IMR-90 (cell line): Measurements from ENCODE around the gene NAV2. TPM values are rescaled to one million over a fixed set of nuclear protein-coding genes. Genes with fewer than 3 reads are reported as not detected.

Experiments
- ATAC-seq: fragments of 200-7000 bp; cut with Tn5 transposase; 2 replicates; pipeline ENCODE4 v1.9.1; 2020; ENCODE audit warnings: low read depth, mild to moderate bottlenecking, moderate library complexity
- BruUV-seq: library from RNA; stranded (reverse); fragments of 400-500 nt; replicated peaks from 2 replicates; lab custom pipeline; 2021; lab: Mats Ljungman, UMichigan
- CTCF ChIA-PET: fragments of 300-600 bp; formaldehyde crosslinking; extraction: SDS; loops from one replicate; lab custom pipeline; 2021; ENCODE audit warnings: antibody characterized with exemption; lab: Yijun Ruan, JAX
- POLR2A ChIA-PET: fragments of 300-600 bp; sonication (Branson Sonifier 250); formaldehyde crosslinking; loops from one replicate; lab custom pipeline; 2022; ENCODE audit warnings: antibody characterized with exemption; ENCODE audit not compliant: unreplicated experiment; lab: Charles Lee
- DNase-seq: peaks from one replicate; pipeline ENCODE4 v3.0.0; 2013
- H2AFZ ChIP-seq: replicated peaks from 2 replicates; pipeline ENCODE3; 2013; ENCODE audit warnings: low read length, mild to moderate bottlenecking; ENCODE audit not compliant: poor library complexity
- H2AK5ac ChIP-seq: 2 replicates; pipeline ENCODE4 v1.6.1; 2013; ENCODE audit warnings: low read depth, low read length, inconsistent platforms
- H2AK9ac ChIP-seq: replicated peaks from 2 replicates; pipeline ENCODE3; 2013; ENCODE audit warnings: mild to moderate bottlenecking, low read depth, low read length, moderate library complexity; ENCODE audit not compliant: poor library complexity
- H2BK120ac ChIP-seq: 2 replicates; pipeline ENCODE4 v1.6.1; 2013; ENCODE audit warnings: low read depth, low read length, inconsistent platforms
- H2BK15ac ChIP-seq: 3 replicates; pipeline ENCODE4 v1.6.1; 2013; ENCODE audit warnings: low read depth, low read length, inconsistent platforms
- H2BK20ac ChIP-seq: 2 replicates; pipeline ENCODE4 v1.6.1; 2013; ENCODE audit warnings: low read depth, mild to moderate bottlenecking, inconsistent platforms, low read length, moderate library complexity
- H2BK5ac ChIP-seq: 2 replicates; pipeline ENCODE4 v1.6.1; 2013; ENCODE audit warnings: mild to moderate bottlenecking, low read depth, low read length, inconsistent platforms; ENCODE audit not compliant: poor library complexity, severe bottlenecking
- H3K14ac ChIP-seq: replicated peaks from 2 replicates; pipeline ENCODE4 v1.6.1; 2013; ENCODE audit warnings: low read depth, low read length, inconsistent platforms
- H3K18ac ChIP-seq: 2 replicates; pipeline ENCODE4 v1.6.1; 2013; ENCODE audit warnings: low read depth, low read length, control low read depth
- H3K23ac ChIP-seq: 2 replicates; pipeline ENCODE4 v1.6.1; 2013; ENCODE audit warnings: low read depth, low read length, inconsistent platforms
- H3K27ac ChIP-seq: 2 replicates; pipeline ENCODE4 v1.5.1; 2013; ENCODE audit warnings: mild to moderate bottlenecking, control low read depth, low read length; ENCODE audit not compliant: insufficient read depth
- H3K27me3 ChIP-seq: 2 replicates; pipeline ENCODE4 v1.6.1; 2013; ENCODE audit warnings: low read length; ENCODE audit not compliant: control insufficient read depth, insufficient read depth
- H3K36me3 ChIP-seq: 2 replicates; pipeline ENCODE4 v1.6.1; 2013; ENCODE audit warnings: low read length, mixed read lengths; ENCODE audit not compliant: control insufficient read depth, insufficient read depth
- H3K4ac ChIP-seq: 2 replicates; pipeline ENCODE4 v1.6.1; 2013; ENCODE audit warnings: low read depth, low read length, inconsistent platforms
- H3K4me1 ChIP-seq: 2 replicates; pipeline ENCODE4 v1.6.1; 2013; ENCODE audit warnings: low read length, mixed read lengths; ENCODE audit not compliant: control insufficient read depth, insufficient read depth
- H3K4me2 ChIP-seq: 2 replicates; pipeline ENCODE4 v1.6.1; 2013; ENCODE audit warnings: low read depth, mild to moderate bottlenecking, control low read depth, low read length, moderate library complexity
- H3K4me3 ChIP-seq: 2 replicates; pipeline ENCODE4 v1.5.1; 2013; ENCODE audit warnings: low read depth, mild to moderate bottlenecking, control low read depth, low read length, moderate library complexity; ENCODE audit not compliant: insufficient read depth
- H3K56ac ChIP-seq: 2 replicates; pipeline ENCODE4 v1.6.1; 2013; ENCODE audit warnings: low read length, inconsistent platforms; ENCODE audit not compliant: insufficient read depth; ENCODE audit errors: extremely low read depth
- H3K79me1 ChIP-seq, 2 experiments: 2 replicates each; pipeline ENCODE4 v1.6.1; 2013; ENCODE audit warnings: low read length in 2 of 2, inconsistent platforms in 1 of 2, low read depth in 1 of 2
- H3K9ac ChIP-seq: 2 replicates; pipeline ENCODE4 v1.6.1; 2013; ENCODE audit warnings: low read depth, low read length, control low read depth
- H3K9me1 ChIP-seq: 2 replicates; pipeline ENCODE4 v1.6.1; 2013; ENCODE audit warnings: low read length, inconsistent platforms; ENCODE audit not compliant: insufficient read depth
- H3K9me3 ChIP-seq: 2 replicates; pipeline ENCODE4 v1.6.1; 2013; ENCODE audit warnings: low read length; ENCODE audit not compliant: control insufficient read depth, insufficient read depth
- H4K20me1 ChIP-seq: 2 replicates; pipeline ENCODE4 v1.6.1; 2013; ENCODE audit warnings: low read length, inconsistent platforms; ENCODE audit not compliant: insufficient read depth
- H4K5ac ChIP-seq: 2 replicates; pipeline ENCODE4 v1.6.1; 2013; ENCODE audit warnings: mild to moderate bottlenecking, low read depth, low read length, control low read depth
- H4K8ac ChIP-seq, 2 experiments: 2 replicates each; pipeline ENCODE4 v1.6.1; 2013; ENCODE audit warnings: low read depth in 2 of 2, low read length in 2 of 2, control low read depth in 1 of 2, inconsistent platforms in 1 of 2
- H4K91ac ChIP-seq: 2 replicates; pipeline ENCODE4 v1.6.1; 2013; ENCODE audit warnings: low read depth, low read length, inconsistent platforms; ENCODE audit not compliant: insufficient read depth
- MXI1 ChIP-seq: IDR thresholded peaks from 2 replicates; pipeline ENCODE4 v1.6.1; 2012; ENCODE audit warnings: low read depth, mild to moderate bottlenecking, low read length, moderate library complexity, borderline replicate concordance
- NFE2L2 ChIP-seq: fragments of 150-350 bp; IDR thresholded peaks from 2 replicates; pipeline ENCODE4 v1.6.1; 2016; ENCODE audit warnings: low read depth, mild to moderate bottlenecking, low read length
- RCOR1 ChIP-seq: IDR thresholded peaks from 2 replicates; pipeline ENCODE4 v1.6.1; 2012; ENCODE audit warnings: mild to moderate bottlenecking, low read length, improper control_type of control experiment; ENCODE audit not compliant: insufficient replicate concordance
- RFX5 ChIP-seq: IDR thresholded peaks from 2 replicates; pipeline ENCODE4 v1.8.0; 2012; ENCODE audit warnings: low read depth, mild to moderate bottlenecking, low read length, moderate library complexity
- SMC3 ChIP-seq: fragments of 150-350 bp; IDR thresholded peaks from 2 replicates; pipeline ENCODE4 v1.6.1; 2016; ENCODE audit warnings: low read depth, mild to moderate bottlenecking, antibody characterized with exemption, low read length, moderate library complexity
- USF2 ChIP-seq: fragments of 150-350 bp; IDR thresholded peaks from 2 replicates; pipeline ENCODE4 v1.6.1; 2017; ENCODE audit warnings: mild to moderate bottlenecking, antibody characterized with exemption, low read length, low read depth
- WGBS, 2 experiments: methylation state at CpG; one replicate each; pipeline versions ENCODE4 v1.1.5 to v1.1.7; 2013; ENCODE audit warnings: missing lambda C conversion rate in 2 of 2; ENCODE audit not compliant: insufficient read length in 1 of 2; ENCODE audit errors: extremely low coverage in 2 of 2; 5-methylcytosine and 5-hydroxymethylcytosine counted together
- dilution Hi-C: fragments of 300-500 bp; cut with HindIII; formaldehyde crosslinking; loops from one replicate; pipeline ENCODE4 v1.14.3; 2018; ENCODE audit warnings: low sequenced_read_pairs; ENCODE audit not compliant: unreplicated experiment
- in situ Hi-C: fragments of 300-500 bp; cut with MboI; formaldehyde crosslinking; loops from 3 replicates; pipeline ENCODE4 v1.14.3; 2019; ENCODE audit warnings: low sequenced_read_pairs, inconsistent platforms, mixed read lengths
- intact Hi-C: fragments of 100-400 bp; cut with micrococcal nuclease; formaldehyde crosslinking; loops from 2 replicates; pipeline ENCODE4 v1.10.0; 2022
- polyA plus RNA-seq, 3 experiments: library from polyadenylated mRNA; depleted of rRNA; stranded (reverse); fragments of >200 nt; gene quantifications; 2 replicates each; pipeline ENCODE4 v1.2.3, GENCODE V29; 2012; ENCODE audit warnings: low replicate concordance in 1 of 3
- total RNA-seq: library from RNA; depleted of rRNA; stranded (reverse); fragments of >200 nt; gene quantifications from 2 replicates; pipeline ENCODE4 v1.2.3, GENCODE V29; 2012

The NAV2 gene
- total and polyA plus RNA-seq, 2 of the 4 experiments (the other 2 are of a cell fraction) = 4.5 to 12.6 TPM

- Histone ChIP-seq H3K56ac (no peak overlapping the region), H4K91ac (no peak overlapping the region), H3K27ac (no peak overlapping the region), H2BK5ac (no peak overlapping the region), H3K18ac (no peak overlapping the region), H2AK5ac (no peak overlapping the region), H3K4me1 (peaks cover 15% of the 10 kb centered on the region), H3K4me2 (no peak overlapping the region), H2AFZ (no peak overlapping the region), H3K9me3 (no peaks in the 10 kb centered on the region), H2AK9ac (no peak overlapping the region), H4K8ac (no peak overlapping the region), H3K14ac (no peak overlapping the region), H3K23ac (no peak overlapping the region), H3K27me3 (no peaks in the 10 kb centered on the region), H2BK15ac (no peak overlapping the region), H3K36me3 (peaks cover 17% of the 10 kb centered on the region), H2BK20ac (no peak overlapping the region), H3K4me3 (no peak overlapping the region), H3K4ac (no peak overlapping the region), H2BK120ac (no peak overlapping the region), H3K9ac (no peak overlapping the region), H3K9me1 (peaks cover 7% of the 10 kb centered on the region; the same call in 1 of the 2 replicates), H4K5ac (no peak overlapping the region), H3K79me1 (peaks cover 0 to 17% of the 10 kb centered on the region in 2 experiments; a peak in 2 of 4 replicates), H4K20me1 (peaks cover 15% of the 10 kb centered on the region; the same call in 1 of the 2 replicates)
- CTCF ChIA-PET = interaction anchor here (1.5 to 1.9 kb wide), 2 partner anchors 12 to 183 kb away, joined by 3 to 7 read pairs; no protein-coding TSS in a partner anchor
- in situ Hi-C loops (loop anchor here (5.0 to 25.0 kb wide), 3 partner anchors 178 to 663 kb away; partner anchors contain the start of gene HTATIP2), intact Hi-C loops (loop anchor here (2.0 to 10.0 kb wide), 2 partner anchors 405 to 665 kb away; no protein-coding TSS in a partner anchor), dilution Hi-C loops (no loop called here)
- ATAC-seq = no peak
- no peak for TF ChIP-seq USF2
- TF ChIP-seq RFX5 = no peak
- TF ChIP-seq RCOR1 = no peak
- TF ChIP-seq MXI1 = no peak
- no peak for TF ChIP-seq NFE2L2
- no peak for TF ChIP-seq SMC3
- POLR2A ChIA-PET = no interaction called here
- DNase-seq = no peak
- WGBS, 2 experiments = no CpG with 5 or more reads among the region's 7 CpGs
- no TSS peak for BruUV-seq
These were observed 237.0 kb downstream of the NAV2 start for GRCh38 chr11:19949606-19950005.
